ENCODE results near the gene DOCK9.

Gene DOCK9

GRCh38 chr13:98977568-98978265, at the start of gene DOCK9:
DOCK9 (minus strand) TSS chr13:98978064; CDS start chr13:98977909, 155 bp downstream.
- no peak for DNase-seq (ENCODE audit: low read depth in 2 of 2)

GRCh38 chr13:99027260-99027659, 49.4 kb upstream of the DOCK9 start:
- no peak for DNase-seq (ENCODE audit: low read depth in 2 of 2)

GRCh38 chr13:99022941-99023340, 45.1 kb upstream of the DOCK9 start:
- DNase-seq (ENCODE audit: low read depth in 2 of 2), result no peak

- DNase-seq (ENCODE audit: low read depth in 2 of 2), result no peak
Measured at GRCh38 chr13:99018418-99019180, 40.7 kb upstream of the DOCK9 start.

GRCh38 chr13:99015606-99016490, 38.0 kb upstream of the DOCK9 start:
- no peak for DNase-seq (ENCODE audit: low read depth in 2 of 2)

GRCh38 chr13:99014522-99014921, 36.7 kb upstream of the DOCK9 start:
- DNase-seq (ENCODE audit: low read depth in 2 of 2), result no peak

GRCh38 chr13:99013951-99014350, 36.1 kb upstream of the DOCK9 start:
- DNase-seq (ENCODE audit: low read depth in 2 of 2), result no peak

GRCh38 chr13:99012539-99012938, 34.7 kb upstream of the DOCK9 start:
- DNase-seq (ENCODE audit: low read depth in 2 of 2), result no peak

- DNase-seq (ENCODE audit: low read depth in 2 of 2), result no peak
Measured at GRCh38 chr13:99009987-99010551, 32.2 kb upstream of the DOCK9 start.

GRCh38 chr13:99008577-99008976, 30.7 kb upstream of the DOCK9 start:
- no peak for DNase-seq (ENCODE audit: low read depth in 2 of 2)

- no peak for DNase-seq (ENCODE audit: low read depth in 2 of 2)
Measured at GRCh38 chr13:99007414-99007986, 29.6 kb upstream of the DOCK9 start.

- no peak for DNase-seq (ENCODE audit: low read depth in 2 of 2)
Measured at GRCh38 chr13:99005609-99006008, 27.7 kb upstream of the DOCK9 start.

GRCh38 chr13:99004978-99005377, 27.1 kb upstream of the DOCK9 start:
- no peak for DNase-seq (ENCODE audit: low read depth in 2 of 2)

GRCh38 chr13:99003851-99004471, 26.1 kb upstream of the DOCK9 start:
- no peak for DNase-seq (ENCODE audit: low read depth in 2 of 2)

- DNase-seq (ENCODE audit: low read depth in 2 of 2), result no peak
Measured at GRCh38 chr13:99003186-99003585, 25.3 kb upstream of the DOCK9 start.

GRCh38 chr13:99002172-99002710, 24.4 kb upstream of the DOCK9 start:
- no peak for DNase-seq (ENCODE audit: low read depth in 2 of 2)

- no peak for DNase-seq (ENCODE audit: low read depth in 2 of 2)
Measured at GRCh38 chr13:99000137-99000536, 22.3 kb upstream of the DOCK9 start.

- DNase-seq (ENCODE audit: low read depth in 2 of 2), result no peak
Measured at GRCh38 chr13:98999639-98999952, 21.7 kb upstream of the DOCK9 start.

GRCh38 chr13:98998831-98999638, 21.2 kb upstream of the DOCK9 start:
- no peak for DNase-seq (ENCODE audit: low read depth in 2 of 2)
